ENCODE results near the gene KLK3. TPM values are rescaled to one million over a fixed set of nuclear protein-coding genes. Genes with fewer than 3 reads are reported as not detected.
"Not testable (repeated sequence)": the region's sequence is repeated elsewhere in the genome, so short reads cannot be mapped to it uniquely, and the experiment has no call there.

KLK3 gene
- total RNA-seq, 4 donors from 2014 or later, result 0.13 to 119 (median 10.4) TPM

DNA sequence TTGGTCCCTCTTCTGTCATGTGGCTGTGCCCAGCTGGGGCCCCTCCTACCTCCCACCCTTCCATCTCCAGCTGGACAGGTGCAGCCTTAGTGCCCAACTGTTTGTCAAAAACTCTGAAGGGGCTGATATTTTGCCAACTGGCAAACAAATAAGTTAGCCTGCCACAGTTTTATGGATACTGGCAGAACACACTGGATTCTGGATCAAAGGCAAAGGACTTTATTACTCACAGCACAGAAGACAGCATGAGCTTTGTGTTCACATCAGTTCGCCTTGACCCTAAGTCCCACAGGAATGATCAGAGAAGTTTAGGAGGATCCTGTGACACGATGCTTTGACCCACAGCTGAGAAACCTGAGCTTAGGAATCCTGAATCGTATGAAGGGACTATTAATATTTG, 34.9 kb downstream of the KLK3 start:
- intact Hi-C loops (cut with DNase I; ENCODE audit: low total_unique reads), result no loop called here
- TF ChIP-seq POLR2A (IDR thresholded peaks at IDR 0.05), result no peak
- TF ChIP-seq, protein P1, sequence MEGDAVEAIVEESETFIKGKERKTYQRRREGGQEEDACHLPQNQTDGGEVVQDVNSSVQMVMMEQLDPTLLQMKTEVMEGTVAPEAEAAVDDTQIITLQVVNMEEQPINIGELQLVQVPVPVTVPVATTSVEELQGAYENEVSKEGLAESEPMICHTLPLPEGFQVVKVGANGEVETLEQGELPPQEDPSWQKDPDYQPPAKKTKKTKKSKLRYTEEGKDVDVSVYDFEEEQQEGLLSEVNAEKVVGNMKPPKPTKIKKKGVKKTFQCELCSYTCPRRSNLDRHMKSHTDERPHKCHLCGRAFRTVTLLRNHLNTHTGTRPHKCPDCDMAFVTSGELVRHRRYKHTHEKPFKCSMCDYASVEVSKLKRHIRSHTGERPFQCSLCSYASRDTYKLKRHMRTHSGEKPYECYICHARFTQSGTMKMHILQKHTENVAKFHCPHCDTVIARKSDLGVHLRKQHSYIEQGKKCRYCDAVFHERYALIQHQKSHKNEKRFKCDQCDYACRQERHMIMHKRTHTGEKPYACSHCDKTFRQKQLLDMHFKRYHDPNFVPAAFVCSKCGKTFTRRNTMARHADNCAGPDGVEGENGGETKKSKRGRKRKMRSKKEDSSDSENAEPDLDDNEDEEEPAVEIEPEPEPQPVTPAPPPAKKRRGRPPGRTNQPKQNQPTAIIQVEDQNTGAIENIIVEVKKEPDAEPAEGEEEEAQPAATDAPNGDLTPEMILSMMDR (IDR thresholded peaks at IDR 0.05), result no peak
- no peak for DNase-seq (ENCODE audit: low spot score in 2 of 2)
- H3K4me3 ChIP-seq (ENCODE audit: low read depth, poor library complexity, severe bottlenecking), result no peak overlapping the region
- WGBS, 2 donors, result 35 to 51% methylated on average over 3 of the region's 3 CpGs

DNA sequence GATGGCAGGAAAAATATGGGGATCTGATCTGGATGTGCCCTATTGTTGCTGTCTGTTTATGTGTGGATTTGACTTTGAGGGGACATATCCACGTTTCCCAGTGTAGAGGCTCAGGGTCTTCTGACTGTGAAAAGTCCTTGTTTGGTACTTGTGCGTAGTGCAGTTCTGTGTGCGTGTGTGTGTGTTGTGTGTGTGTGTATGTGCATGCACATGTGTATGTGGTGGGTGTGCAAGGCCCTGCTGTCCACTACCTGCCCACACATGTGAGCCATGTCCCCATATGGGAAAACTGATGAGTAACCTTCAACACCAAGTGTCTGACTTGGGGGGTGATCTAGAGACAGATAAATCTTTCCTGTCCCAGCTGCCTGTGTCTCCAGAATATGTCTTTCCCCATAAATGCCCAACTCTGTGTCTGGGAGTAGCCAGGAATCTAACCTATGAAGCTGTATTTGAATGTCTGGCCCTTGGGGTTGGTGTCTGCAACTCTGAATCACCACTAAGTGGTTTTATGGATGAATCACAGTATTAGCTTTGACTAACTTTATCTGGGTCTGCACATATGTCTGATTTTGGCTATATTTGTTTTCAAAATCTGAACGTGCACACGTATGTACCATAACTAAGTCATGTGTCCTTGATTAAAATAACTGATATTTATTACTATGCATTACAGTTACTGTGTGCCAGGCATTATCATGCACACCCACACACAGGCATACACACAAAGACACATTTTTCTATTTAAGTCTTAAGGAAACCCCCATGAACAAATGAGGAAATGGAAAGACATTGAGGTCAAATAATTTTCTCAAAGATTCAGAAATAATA, 35.9 kb downstream of the KLK3 start:
- H3K4me3 ChIP-seq (ENCODE audit: low read depth, poor library complexity, severe bottlenecking), result no peak overlapping the region
- intact Hi-C loops (cut with DNase I; ENCODE audit: low total_unique reads), result no loop called here
- DNase-seq (ENCODE audit: low spot score in 2 of 2), result no peak
- 50 to 51% methylated on average over 5 of the region's 5 CpGs for WGBS, 2 donors
- no peak for TF ChIP-seq POLR2A (IDR thresholded peaks at IDR 0.05)
- TF ChIP-seq, protein P1 (IDR thresholded peaks at IDR 0.05), result no peak

DNA sequence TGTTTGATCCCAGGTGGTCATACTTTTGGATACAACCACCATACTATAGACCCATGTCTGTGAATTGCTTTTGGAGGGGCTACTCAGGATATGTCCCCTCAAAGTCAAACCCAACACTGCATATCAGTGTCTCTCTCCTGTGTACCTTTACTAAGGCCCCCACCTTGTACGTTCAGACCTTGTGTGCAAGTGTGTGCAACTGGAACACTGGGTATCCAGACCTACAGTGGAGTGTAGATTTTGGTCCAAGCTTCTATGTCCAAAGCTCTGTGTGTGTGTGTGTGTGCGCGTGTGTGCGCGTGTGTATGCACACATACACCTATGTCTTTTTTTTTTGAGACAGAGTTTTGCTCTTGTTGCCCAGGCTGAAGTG, 36.5 kb downstream of the KLK3 start:
- intact Hi-C loops (cut with DNase I; ENCODE audit: low total_unique reads), result no loop called here
- no peak overlapping the region for H3K4me3 ChIP-seq (ENCODE audit: low read depth, poor library complexity, severe bottlenecking)
- 87 to 90% methylated on average over 5 of the region's 5 CpGs for WGBS, 2 donors
- DNase-seq (ENCODE audit: low spot score in 2 of 2), result no peak
- TF ChIP-seq POLR2A (IDR thresholded peaks at IDR 0.05), result no peak
- TF ChIP-seq, protein P1 (IDR thresholded peaks at IDR 0.05), result no peak

DNA sequence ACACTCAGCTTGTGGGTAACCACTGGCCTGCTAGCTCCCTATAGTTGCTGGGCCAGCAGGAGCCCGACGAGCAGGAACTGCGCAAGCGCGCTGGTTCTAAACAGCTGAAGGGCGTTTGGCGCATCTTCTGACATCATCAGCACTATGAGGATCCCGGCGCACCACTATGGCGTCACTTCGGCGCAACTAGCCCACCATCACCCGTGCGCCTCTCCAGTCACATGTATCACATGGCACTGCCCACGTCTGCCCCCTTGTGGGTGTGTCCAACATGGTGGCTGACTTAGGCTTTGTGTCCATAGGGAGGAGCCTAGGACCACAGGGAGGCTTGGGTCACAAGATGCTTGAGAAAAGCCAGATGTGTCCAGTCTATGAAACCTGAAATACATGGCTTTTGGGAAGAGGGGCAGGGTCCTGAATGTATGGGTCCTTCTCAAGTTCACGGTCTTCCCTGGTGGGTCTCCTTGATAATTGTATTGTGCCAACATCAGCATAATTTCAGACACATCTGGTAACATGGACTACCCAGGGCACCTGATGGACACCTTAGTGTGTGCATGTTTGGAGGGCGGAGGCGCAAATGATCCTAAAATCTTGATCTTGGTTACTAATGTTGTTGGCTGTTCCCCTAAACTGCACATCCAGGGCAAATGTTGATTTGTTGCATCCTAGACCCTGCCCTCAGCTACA, 38.5 kb downstream of the KLK3 start:
- DNase-seq (ENCODE audit: low spot score in 2 of 2), result no peak
- TF ChIP-seq POLR2A (IDR thresholded peaks at IDR 0.05), result no peak
- TF ChIP-seq, protein P1 (IDR thresholded peaks at IDR 0.05), result no peak
- intact Hi-C loops (cut with DNase I; ENCODE audit: low total_unique reads), result no loop called here
- no peak overlapping the region for H3K4me3 ChIP-seq (ENCODE audit: low read depth, poor library complexity, severe bottlenecking)
- 86 to 89% methylated on average over 18 of the region's 18 CpGs for WGBS, 2 donors

DNA sequence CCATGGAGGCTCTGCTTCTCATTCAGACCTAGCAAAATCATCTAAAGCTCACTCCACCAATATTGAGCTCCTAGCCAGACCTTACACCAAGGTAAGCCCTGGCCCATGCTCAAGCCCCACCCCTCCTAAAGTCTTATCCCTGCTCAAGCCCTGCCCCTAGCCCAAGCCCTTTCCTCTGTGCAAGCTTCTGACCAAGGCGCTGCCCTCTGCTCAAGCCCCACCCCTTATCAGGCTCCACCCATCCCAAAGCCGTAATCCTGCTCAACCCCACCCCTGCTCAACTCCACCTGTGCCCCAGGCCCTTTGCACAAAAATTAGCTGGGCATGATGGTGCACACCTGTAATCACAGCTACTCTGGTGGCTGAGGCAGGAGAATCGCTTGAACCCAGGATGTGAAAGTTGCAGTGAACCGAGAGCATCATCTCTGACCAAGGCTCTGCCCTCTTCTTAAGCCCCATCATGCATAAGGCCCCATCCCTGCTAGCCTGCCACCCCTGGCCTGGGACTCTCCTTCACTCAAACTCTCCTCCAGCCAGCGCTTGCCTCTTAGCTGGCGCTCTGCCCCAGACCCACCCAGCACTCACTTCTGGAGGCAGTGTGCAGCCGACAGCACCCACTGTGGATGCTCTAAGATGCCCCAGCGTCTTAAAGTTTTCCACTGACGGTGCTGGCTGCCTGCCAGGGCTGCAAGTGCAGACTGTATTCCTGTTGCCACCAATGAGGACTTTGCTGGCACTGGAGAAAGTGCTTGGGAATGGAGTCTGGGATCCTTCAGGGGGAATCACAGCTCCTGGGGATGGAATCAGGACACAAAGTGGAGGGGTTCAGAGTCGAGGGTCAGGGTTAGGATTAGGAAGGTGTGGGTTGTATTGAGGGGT, 40.0 kb downstream of the KLK3 start:
- no peak for DNase-seq (ENCODE audit: low spot score in 2 of 2)
- TF ChIP-seq, protein P1 (IDR thresholded peaks at IDR 0.05), result no peak
- TF ChIP-seq POLR2A (IDR thresholded peaks at IDR 0.05), result no peak
- H3K4me3 ChIP-seq (ENCODE audit: low read depth, poor library complexity, severe bottlenecking), result no peak overlapping the region
- intact Hi-C loops (cut with DNase I; ENCODE audit: low total_unique reads), result no loop called here
- 55 to 58% methylated on average over 10 of the region's 10 CpGs for WGBS, 2 donors

DNA sequence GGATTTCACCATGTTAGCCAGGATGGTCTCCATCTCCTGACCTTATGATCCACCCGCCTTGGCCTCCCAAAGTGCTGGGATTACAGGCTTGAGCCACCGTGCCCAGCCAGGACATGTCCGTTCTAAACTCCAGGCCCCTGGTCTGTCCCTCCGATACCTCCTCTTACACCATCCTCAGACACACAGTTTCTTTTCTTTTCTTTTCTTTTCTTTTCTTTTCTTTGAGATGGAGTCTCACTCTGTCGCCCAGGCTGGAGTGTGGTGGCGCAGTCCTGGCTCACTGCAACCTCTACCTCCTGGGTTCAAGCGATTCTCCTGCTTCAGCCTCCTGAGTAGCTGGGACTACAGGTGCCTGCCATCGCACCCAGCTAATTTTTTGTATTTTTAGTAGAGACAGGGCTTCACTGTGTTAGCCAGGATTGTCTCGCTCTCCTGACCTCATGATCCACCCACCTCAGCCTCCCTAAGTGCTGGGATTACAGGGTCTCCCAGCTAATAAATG, 41.4 kb downstream of the KLK3 start:
- intact Hi-C loops (cut with DNase I; ENCODE audit: low total_unique reads), result not testable (repeated sequence)
- 89% methylated on average over 9 of the region's 9 CpGs for WGBS, 2 donors

More for the DNA sequence above, 41.4 kb downstream of the KLK3 start:
- H3K4me3 ChIP-seq (ENCODE audit: low read depth, poor library complexity, severe bottlenecking); DNase-seq (ENCODE audit: low spot score in 2 of 2): not testable (repeated sequence)
